HG03175 (cell line): ENCODE results near the gene RBM18.

Experiments
- ATAC-seq: cut with Tn5 transposase; IDR thresholded peaks from one replicate; pipeline ENCODE4 v1.9.1; 2021; ENCODE audit warnings: mild to moderate bottlenecking, moderate library complexity; ENCODE audit not compliant: unreplicated experiment

Gene RBM18

GRCh38 chr9:122206118-122207046, 58.3 kb downstream of the RBM18 start:
- no peak for ATAC-seq

- no peak for ATAC-seq
Measured at GRCh38 chr9:122205176-122205575, 59.5 kb downstream of the RBM18 start.

- ATAC-seq = no peak
Measured at GRCh38 chr9:122204491-122204890, 60.1 kb downstream of the RBM18 start.

- ATAC-seq = no peak
Measured at GRCh38 chr9:122204055-122204454, 60.6 kb downstream of the RBM18 start.

GRCh38 chr9:122202111-122202510, 62.5 kb downstream of the RBM18 start:
- no peak for ATAC-seq

GRCh38 chr9:122201641-122202040, 63.0 kb downstream of the RBM18 start:
- no peak for ATAC-seq

- no peak for ATAC-seq
Measured at GRCh38 chr9:122200960-122201595, 63.6 kb downstream of the RBM18 start.

GRCh38 chr9:122197882-122198281, 66.8 kb downstream of the RBM18 start:
- ATAC-seq = no peak

- peak; percentile 62 for ATAC-seq
Measured at GRCh38 chr9:122197426-122197825, 67.2 kb downstream of the RBM18 start.

- no peak for ATAC-seq
Measured at GRCh38 chr9:122195875-122196274, 68.8 kb downstream of the RBM18 start.

- no peak for ATAC-seq
Measured at GRCh38 chr9:122193651-122194050, 71.0 kb downstream of the RBM18 start.

- no peak for ATAC-seq
Measured at GRCh38 chr9:122192914-122193525, 71.6 kb downstream of the RBM18 start.

- ATAC-seq = no peak
Measured at GRCh38 chr9:122192261-122192875, 72.3 kb downstream of the RBM18 start.

- no peak for ATAC-seq
Measured at GRCh38 chr9:122191584-122191983, 73.1 kb downstream of the RBM18 start.

GRCh38 chr9:122190597-122191381, 73.9 kb downstream of the RBM18 start:
- ATAC-seq = no peak

- ATAC-seq = no peak
Measured at GRCh38 chr9:122188369-122188768, 76.3 kb downstream of the RBM18 start.
